ENCODE data around the gene SORBS1.

GRCh38 chr10:95289921-95290421, 271.2 kb downstream of the SORBS1 start:
- TF ChIP-seq CTCF (IDR thresholded peaks at IDR 0.05) (no peak), POLR2A (IDR thresholded peaks at IDR 0.05) (no peak)
